T1000 (cell line): ENCODE measurements around the gene SP2.

Experiments used
- DNase-seq: peaks from one replicate; lab custom pipeline; 2025; ENCODE audit warnings: mixed read lengths; lab: John Stamatoyannopoulos, UW

SP2 gene

DNA sequence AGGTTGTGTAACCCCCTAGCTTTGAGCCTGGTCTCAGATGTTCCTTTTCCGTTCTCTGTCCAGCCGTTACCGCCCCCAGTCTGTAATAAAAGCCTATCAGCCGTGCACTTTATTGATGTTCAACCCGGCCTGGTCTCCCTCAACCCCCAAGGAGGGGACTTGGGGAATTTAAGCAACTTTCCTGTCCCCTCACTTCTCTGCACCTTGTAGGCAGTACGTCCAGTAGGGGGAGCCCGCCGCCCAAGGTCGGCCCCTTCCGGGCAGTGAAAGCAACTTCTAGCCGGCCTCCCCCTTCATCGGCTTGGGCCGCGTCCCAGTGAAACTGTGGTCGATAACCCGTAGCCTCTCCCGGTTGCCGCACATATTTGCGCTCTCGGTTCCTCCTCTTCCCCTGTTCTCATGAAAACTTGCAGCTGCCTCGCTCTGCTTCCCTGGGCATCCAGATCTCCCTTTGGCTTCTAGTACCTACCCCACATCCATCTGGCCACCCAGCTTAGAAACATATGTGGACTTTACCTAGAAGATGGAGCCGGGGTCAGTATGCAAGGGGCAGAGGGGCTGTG lies 53.2 kb downstream of the SP2 start:
- DNase-seq: peak; percentile 78

- no peak for DNase-seq
Measured at GRCh38 chr17:47949946-47950345, 53.9 kb downstream of the SP2 start.

DNA sequence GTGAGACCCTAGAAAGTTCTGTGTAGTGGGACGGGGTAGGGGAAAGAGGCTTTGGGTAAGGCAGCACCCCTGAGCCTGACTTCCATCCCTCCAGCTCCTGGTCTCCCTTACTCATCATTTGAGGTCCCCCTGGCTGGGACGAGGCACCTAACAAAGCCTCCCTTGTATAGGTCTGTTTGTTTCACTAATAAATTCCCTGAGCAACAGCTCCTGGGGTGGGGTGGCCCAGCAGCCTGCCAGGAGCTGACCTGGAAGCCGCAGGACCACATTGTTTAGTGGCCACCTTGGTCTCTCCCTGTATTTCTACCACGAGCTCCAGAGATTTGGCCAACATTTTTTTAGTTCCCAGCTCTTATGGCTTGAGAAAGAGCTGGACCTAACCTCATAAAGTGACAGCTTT lies 54.4 kb downstream of the SP2 start:
- DNase-seq: no peak

DNA sequence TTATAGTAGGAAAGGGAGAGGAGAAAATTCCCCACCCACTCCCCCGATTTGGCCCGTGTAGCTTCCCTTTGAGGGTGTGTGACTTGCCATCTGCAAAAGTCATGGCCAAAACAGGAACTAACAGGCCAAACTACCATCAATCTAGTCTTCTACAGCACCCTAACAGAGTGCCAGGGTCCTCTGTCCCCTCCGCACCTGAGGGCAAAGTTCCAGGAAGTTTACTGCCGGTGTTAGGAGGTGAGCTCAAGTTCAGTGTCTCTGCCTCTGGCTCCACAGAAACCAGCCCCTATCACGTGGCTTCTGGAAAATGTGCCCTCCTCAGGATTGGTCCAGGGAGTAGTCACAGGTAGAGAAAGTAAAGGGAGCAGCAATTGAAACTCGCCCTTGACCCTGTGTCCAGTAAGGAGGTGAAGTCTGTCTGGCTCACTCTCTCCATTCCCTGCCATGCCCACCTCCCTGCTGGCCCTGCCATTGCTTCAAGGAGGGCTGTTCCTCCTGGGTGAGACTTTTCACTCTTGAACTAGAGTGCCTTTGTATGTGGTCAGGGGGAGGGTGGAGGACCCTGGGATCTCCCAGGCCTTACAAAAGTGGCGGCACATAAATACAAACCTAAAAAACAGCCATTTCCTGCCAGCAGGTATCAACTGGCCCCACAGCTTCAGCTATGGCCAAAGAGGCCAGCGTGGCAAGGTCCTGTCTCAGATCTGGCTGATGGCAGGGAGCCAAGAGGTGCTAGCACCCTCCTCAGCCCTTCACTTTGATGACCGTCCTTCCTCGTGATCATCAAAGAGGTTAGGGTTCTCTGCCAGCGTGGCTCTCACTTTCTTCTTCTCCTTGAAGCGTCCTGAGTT lies 56.4 kb downstream of the SP2 start:
- DNase-seq: no peak

- DNase-seq: no peak
Measured at GRCh38 chr17:47953909-47954308, 57.9 kb downstream of the SP2 start.

DNA sequence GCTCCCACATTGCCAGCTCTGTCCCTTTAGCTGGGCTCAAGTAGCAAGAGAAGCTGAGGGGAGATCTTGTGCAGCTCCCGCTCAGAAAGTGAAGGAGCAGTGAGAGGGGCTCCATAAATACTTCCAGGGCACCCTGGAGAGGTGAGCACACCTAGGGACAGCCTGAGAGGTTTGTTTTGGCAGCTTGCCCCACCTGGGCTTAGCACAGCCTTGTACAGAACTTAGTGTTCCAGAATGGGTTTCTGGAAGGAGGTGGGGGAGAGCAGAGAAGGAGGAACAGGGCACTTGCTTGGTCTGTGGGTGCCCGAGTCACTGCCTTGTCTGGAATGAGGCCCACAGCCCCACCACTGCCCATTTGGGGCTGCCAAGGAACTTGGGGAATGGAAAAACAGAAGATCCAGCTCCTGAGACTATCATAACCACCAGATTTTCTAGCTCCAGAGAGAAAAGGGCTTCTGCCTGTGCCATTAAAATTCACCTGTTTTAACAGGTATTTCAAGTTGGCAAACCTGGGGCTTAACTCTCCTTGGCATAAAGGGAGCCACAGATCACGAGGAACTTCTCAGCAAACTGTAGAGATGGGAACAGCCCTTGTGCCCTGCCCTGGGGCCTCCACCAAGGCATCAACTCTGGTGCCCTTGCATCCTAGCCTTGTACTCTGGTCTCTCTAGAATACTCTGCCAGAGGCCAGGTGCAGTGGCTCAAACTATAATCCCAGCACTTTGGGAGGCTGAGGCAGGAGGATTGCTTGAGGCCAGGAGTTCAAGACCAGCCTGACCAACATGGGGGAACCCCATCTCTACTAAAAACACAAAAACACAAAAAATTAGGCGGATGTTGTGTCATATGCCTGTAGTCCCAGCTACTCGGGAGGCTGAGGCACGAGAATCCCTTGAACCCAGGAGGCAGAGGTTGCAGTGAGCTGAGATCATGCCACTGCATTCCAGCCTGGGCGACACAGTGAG lies 59.7 kb downstream of the SP2 start:
- DNase-seq: no peak

DNA sequence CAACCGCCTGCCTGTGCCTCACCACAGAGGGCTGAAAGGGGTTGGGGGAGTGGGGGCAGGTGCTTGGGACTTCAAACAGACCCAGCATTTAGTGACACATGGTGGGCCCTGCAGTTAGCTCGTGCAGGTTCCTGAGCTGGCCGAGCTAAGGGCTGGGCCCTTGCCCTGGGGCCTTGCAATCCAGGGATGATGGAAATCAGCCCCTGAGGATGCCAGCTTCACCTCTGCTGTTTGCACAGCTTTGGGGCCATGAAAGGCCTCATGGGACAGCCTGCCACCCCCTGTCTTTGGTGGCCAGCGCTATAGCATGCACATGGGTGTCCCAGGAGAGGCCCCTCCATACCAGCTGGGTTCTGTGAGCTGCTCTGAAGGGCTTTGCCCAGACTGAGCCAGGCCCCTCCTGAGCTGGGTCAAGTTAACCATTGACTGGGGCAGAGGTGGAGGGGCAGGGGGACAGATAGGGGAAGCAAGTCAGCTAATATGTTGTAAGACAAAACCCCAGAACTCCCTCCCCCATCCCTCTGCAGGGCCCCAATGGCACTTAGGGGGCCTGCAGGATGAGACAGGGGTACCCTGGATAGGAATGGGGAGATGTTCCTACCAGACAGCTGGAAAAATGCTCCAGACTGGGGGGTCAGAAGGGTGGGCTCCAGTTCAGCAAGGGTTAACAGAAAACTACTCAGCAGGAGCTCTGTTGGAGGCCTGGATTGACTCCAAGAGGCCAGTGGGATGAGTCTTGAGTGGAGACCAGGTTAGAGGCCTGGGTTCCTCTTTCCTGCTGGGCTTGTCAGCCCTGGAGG lies 61.0 kb downstream of the SP2 start:
- no peak for DNase-seq

DNA sequence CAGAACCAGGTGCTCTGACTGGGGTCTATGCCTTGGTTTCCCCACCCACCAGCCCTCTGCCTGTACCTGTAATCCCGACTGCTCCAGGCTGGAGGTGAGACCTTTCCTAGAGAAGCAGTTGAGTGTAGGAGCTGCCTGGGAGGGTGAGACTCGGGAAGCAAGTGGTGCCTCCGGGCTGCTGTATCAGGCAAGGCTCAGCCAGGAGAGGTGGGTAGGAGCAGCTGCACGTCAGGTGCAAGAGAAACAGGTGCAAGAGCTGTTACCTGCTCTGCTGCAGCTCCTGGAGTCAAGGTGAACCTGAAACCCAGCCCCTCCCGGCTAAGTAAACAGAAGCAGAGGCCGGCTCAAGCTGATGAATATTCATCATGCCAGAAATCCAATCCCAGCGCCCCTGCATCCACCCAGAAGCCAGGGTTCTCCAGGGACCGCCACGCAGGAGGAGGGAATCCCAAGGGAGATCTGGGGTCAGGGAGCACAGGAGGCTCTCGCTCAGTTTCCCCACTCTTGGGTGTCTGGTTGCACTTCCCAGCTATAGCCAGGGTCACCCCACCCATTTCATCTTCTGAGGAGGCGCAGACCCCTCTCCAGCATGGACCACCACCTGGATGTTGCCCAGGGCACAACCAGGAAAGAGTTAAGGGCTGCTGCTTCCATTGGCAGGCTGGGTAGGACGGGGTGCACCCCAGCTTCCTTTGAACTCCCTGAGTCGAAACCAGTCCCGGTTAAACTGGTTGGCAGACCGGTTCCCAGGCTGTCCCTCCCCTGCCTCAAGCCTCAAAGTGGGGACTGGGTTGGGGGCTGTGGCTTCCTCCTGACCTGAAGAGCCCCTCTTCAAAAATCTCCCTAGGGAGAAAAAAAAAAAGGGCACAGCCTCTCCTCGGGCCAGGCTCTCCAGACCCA lies 61.8 kb downstream of the SP2 start, which contains the start of gene PRR15L:
Gene PRR15L, minus strand, starts transcription at position 293 of the 900 bp plus-strand sequence. CDS start 4,649 bp downstream, outside the sequence.
- DNase-seq: no peak

GRCh38 chr17:47959825-47960655 lies 64.0 kb downstream of the SP2 start:
- no peak for DNase-seq

GRCh38 chr17:47961406-47961805 lies 65.4 kb downstream of the SP2 start:
- DNase-seq: no peak

- DNase-seq: no peak
Measured at GRCh38 chr17:47962901-47963300, 66.9 kb downstream of the SP2 start.

GRCh38 chr17:47964856-47965255 lies 68.8 kb downstream of the SP2 start:
- no peak for DNase-seq

- no peak for DNase-seq
Measured at GRCh38 chr17:47966079-47966519, 70.1 kb downstream of the SP2 start.

GRCh38 chr17:47967607-47968252 lies 71.7 kb downstream of the SP2 start:
- peak; percentile 60 for DNase-seq

DNA sequence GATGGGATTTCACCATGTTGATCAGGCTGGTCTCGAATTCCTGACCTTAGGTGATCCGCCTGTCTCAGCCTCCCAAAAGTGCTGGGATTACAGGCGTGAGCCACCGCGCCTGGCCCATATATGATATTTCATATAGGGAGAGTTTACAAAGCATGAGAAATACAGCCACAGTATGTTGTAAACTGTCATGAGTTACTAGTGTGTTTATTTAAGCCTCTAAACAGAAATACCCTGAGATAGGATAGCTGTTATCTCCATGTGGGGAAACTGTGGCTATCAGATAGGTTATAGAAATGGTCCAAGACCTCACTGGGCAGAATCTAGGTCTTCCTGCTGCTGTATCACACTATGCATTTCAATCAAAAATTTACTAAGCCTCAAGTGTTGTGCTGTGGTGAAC lies 72.8 kb downstream of the SP2 start:
- DNase-seq: no peak

DNA sequence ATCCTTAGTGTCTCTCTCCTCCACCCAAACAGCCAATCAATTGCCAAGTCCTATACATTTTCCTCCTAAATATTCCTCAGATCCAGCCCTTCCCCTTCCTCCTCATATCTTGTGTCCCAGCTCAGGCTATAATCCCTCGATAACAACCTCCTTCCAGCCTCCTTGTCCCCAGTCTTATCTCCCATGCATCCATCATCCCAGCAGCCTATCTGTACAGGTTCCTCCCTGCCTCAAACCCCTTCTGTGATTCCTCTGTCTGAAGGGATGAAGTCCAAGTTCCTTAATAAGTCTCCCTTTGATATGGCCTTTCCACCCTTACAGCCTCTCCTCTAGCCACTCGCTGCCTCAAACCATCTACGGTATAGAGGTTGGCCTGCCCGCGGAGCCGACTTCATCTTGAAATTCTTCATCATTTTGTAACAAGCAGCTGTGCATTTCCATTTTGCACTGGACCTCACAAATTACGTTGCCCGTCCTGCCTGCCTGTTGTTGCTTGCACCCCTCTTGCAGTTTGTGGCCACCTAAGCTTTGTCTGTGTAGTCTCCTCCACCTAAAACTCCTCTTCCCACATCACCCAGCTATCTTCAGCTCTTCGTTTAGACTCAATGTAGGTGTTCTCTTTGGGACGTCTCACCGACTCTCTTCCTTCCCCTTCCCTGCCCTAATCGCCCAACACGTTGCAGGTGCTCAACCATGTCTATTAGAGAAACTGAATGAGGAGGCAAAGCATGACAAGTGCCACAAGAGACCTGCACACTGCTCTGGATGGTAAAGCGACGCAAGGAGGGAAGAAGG lies 74.1 kb downstream of the SP2 start:
- DNase-seq: no peak

- DNase-seq: peak; percentile 99
Measured at GRCh38 chr17:47970725-47971499, 74.9 kb downstream of the SP2 start, which contains the start of gene CDK5RAP3. TSS of gene CDK5RAP3 (plus strand) at chr17:47971113. CDS start at chr17:47971147, 34 bp downstream.
